Erythroblast (primary cell): ENCODE results near the gene NCLN.

ENCODE experiments used
- GATA1 ChIP-seq: IDR thresholded peaks from 2 replicates; pipeline ENCODE4 v1.6.1; 2011; ENCODE audit warnings: low read depth, mild to moderate bottlenecking, control low read depth, low read length, moderate library complexity
- POLR2A ChIP-seq: IDR thresholded peaks from 2 replicates; pipeline ENCODE4 v1.6.1; 2011; ENCODE audit warnings: mild to moderate bottlenecking, low read length

GRCh38 chr19:3225677-3226093, 40.0 kb downstream of the NCLN start:
- TF ChIP-seq POLR2A = no peak
- TF ChIP-seq GATA1 = no peak
